Neural progenitor cell (in vitro differentiated cells): ENCODE measurements around the gene MGRN1.

ENCODE experiments used
- CTCF ChIP-seq: fragments of 200-600 bp; sonication (generic); IDR thresholded peaks from 2 replicates; pipeline ENCODE4 v1.5.1; 2017; ENCODE audit warnings: antibody characterized with exemption, mild to moderate bottlenecking
- EZH2 ChIP-seq: fragments of 200-600 bp; sonication (generic); IDR thresholded peaks from 2 replicates; pipeline ENCODE4 v1.6.1; 2017; ENCODE audit warnings: antibody characterized with exemption, mild to moderate bottlenecking, moderate library complexity
- EZH2phosphoT487 ChIP-seq: fragments of 200-600 bp; sonication (generic); IDR thresholded peaks from 2 replicates; pipeline ENCODE4 v1.6.1; 2017; ENCODE audit warnings: antibody characterized with exemption

GRCh38 chr16:4588961-4589360 is 35.7 kb upstream of the MGRN1 start:
- TF ChIP-seq CTCF: no peak
- no peak for TF ChIP-seq EZH2
- TF ChIP-seq EZH2phosphoT487: no peak
